DMS114 treated with DMSO at 0.1 percent for 48 hours (cell line): Measurements from ENCODE around the gene OR7G2.
A peak's percentile ranks its signal among the peaks of the same experiment; 100 is the strongest.

Experiments used
- DNase-seq: peaks from one replicate; lab custom pipeline; 2025; ENCODE audit not compliant: unreplicated experiment; lab: John Stamatoyannopoulos, UW

The OR7G2 gene

DNA sequence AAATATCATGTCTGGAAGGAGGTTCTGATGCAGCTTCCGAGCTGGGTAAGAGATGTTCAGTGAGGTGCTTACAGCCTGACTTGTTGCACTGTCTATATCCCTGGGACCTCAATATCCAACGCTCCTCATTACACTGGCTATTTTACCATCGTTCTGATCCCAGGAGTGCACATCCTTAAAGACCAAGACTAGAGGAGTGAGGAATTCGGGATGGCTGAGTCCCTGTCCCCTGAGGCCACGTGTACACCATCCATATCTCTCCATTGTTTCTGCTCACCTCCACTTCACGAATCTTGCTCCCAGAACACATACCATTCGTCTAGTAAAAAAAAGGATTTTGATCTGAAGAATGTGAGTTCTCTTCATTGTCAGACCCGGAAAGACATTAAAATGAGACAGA is at the start of gene OR7G2:
Gene OR7G2, minus strand, starts transcription at position 101 of the 400 bp plus-strand sequence. CDS start 4,232 bp downstream, outside the sequence.
- DNase-seq: no peak

DNA sequence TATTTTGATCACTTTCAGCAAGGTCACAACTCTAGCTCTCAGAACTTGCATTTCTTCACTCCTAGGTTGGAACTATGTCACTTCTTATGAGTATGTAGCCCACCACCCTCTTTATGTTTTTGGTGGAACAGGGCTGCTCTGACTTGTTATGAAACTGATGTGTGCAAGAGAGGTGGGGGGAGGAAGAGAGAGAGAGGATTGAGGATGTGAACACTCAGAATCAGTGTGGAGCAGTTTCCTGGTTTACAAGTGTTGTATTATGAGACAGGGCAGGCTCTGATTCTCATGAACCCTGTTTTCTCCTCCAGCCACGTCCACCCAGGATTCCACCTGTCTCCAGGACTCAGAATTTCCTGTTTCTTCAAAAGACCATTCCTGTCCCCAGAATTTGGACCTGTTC is 49.0 kb upstream of the OR7G2 start:
- DNase-seq: no peak

DNA sequence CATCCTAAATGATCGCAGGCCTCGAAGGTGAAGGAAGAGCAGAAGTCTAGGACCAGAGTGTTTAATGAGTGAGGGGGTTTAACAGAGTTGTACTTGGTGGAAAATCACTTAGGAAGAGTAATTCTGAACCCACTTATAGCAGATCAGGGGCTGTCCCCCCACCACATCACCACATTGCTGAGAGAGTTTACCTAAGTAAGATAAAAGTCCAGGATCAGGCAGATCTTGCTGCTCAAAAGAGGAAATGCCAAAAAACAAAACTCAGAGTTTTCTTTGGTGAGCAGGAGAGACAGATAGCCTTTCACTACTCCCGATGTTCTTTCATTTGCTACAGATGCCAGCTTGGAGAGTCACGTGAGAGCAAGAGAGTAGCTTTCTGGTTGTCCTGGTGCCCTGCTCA is 48.3 kb upstream of the OR7G2 start:
- no peak for DNase-seq

DNA sequence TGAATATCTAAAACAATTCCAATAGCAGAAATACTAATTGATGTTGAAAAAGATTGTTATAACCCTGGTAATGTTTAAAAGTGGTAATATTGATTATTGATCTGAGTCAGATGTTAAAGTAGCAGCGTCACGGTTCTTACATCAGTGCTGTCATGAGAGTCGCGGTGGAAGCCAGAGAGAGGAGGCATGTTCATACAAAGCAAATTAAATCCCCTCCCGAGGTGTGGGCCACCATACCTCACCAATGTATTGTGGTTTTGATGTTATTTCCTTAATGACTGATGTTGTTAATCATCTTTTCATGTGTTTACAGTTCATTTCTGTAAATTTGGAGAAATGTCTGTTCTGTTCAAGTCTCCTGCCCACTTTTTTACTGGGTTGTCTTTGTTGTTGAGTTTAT is 44.1 kb upstream of the OR7G2 start:
- DNase-seq: no peak

DNA sequence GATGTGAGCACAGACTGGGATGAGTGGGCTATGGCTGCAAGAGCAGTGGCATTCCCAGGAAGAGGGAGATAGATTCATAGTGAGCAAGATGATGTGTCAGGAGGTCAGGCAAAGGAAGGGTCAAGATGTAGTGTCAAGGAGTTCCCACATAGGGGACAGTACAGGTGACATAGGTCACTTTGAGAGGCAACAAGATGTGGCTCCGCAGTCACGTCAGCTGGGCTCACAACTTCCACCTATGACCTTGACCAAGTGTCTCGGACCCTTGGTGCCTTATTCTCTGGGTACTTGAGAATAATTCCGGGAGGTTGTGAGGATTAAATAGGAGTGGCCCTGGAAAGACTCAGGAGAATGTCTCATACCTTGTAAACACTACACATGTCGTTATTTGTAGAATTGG is 43.4 kb upstream of the OR7G2 start:
- no peak for DNase-seq

DNA sequence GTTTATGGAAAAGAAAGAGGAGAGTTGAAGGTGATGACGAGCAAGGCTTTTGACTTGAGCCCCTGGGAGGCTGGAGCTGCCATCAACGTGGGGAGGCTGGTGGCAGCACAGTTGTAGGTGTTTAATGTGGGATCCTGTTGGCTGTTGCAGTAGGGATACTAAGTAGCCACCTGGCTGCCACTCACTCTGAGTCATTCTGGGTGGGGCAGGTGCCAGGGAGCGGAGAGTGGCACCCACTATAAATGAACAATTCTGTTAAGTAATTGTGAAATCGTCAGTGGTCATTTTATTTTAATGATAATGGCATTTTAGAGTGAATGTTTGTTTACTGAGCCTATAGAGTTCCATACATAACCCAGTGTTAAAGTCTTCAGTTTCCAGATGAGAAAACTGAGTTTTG is 42.7 kb upstream of the OR7G2 start:
- DNase-seq: no peak

DNA sequence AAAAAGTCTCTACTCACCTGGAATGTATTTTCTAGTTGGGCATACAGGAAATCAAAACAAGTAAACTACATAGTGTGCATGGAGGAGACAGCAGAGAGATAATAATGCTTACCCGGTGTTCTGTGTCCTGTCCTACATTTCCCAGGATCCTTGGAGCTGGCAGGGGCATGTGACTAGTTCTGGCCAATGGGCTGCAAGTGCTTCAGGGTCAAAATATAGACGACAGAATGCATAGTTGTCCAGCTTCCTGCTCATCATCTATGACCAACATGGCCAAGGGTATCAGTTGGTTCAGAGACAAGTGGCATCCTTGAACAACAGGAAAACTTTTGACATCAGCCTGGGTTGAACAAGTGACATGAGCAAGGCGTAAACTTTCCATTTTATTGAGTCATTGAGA is 41.4 kb upstream of the OR7G2 start:
- no peak for DNase-seq

DNA sequence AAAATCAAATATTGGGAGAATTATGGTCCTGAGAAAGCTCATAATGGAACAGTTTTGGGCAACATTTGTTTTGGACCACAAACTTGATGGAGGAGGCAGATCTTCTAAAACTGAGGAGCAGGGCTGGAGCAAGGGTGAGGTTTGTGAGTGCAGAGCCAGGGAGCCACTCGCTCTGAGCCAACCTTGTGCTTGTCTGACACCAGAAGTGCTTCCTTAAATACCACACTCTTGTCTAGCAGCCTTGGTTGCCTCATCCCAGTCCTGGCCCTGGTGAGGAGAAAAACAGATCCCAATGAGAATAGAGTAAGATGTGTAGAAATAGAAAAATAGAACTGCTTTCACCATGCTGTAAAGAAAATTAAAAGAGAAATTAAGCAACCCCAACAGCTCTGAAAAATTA is 39.6 kb upstream of the OR7G2 start:
- DNase-seq: no peak

DNA sequence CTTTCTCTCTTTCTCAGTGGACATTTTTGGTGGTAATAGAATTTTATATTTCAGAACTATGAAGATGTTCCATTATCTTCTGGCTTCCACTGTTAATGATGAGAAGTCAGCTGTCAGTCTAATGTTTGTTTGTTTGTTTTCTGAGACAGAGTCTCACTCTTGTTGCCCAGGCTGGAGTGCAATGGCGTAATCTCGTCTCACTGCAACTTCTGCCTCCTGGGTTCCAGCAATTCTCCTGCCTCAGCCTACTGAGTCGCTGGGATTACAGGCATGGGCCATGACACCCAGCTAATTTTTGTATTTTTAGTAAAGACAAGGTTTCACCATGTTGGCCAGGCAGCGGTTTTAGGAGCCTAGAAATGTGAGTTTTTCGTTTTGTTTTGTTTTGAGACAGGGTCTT is 37.6 kb upstream of the OR7G2 start:
- no peak for DNase-seq

DNA sequence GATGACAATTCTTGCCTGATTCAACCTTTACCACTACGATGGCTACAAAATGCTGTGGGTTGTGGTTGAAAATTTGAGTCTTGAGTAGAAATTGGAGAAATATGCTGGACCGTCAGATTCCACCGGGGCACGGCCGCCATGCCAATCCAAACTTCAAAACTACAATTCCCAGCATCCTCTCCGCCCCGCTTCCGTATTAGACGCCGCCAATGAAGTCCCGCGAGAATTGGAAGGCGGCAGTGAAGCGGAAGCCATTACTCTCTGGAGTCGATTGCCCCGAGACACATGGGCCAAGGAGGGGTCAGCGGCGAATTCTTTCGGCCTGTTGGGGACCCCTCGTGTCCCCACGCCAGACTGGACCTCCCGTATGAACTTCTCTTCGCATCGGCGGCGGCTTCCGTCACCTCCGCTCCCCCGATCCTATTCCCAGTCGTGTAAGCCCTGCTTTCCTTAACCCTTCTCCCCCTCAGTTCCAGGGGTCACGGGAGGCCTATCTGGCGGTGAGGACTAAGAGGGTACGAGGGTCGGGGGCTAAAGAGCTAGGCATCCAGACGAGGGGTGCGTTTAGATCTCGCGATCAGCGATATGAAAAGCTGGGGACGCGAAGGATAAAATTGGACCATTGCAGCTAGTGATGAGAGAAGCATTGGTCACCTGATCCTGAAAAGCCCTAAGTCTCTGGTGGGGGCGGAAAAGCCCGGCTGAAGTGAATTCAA is 33.0 kb upstream of the OR7G2 start, which contains the start of gene ZNF317:
Gene ZNF317, plus strand, starts transcription at position 239 of the 716 bp plus-strand sequence. CDS start 15,620 bp downstream, outside the sequence.
- peak; percentile 80 for DNase-seq

DNA sequence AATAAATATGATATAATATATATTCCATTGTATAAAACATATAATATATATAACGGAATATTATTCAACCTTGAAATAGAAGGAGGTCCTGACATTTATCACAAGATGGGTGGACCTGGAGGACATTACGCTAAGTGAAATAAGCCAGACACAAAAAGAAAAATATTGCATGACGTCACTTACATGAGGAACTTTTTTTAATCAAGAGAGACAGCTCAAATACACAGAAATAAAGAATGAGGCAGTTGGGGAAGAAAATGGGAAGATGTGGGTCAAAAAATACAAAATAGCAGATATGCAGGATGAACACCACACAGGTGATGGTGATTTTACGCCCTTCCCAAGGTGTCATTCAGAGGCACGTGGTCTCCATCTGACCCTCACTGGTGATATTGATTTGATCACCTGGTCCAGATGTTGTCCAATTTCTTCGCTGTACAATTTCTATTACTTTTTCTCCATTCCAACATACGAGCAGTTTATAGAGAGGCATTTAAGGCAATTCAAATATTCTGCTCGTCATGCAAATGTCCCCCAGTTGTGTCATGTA is 32.4 kb upstream of the OR7G2 start:
- peak; percentile 16 for DNase-seq

DNA sequence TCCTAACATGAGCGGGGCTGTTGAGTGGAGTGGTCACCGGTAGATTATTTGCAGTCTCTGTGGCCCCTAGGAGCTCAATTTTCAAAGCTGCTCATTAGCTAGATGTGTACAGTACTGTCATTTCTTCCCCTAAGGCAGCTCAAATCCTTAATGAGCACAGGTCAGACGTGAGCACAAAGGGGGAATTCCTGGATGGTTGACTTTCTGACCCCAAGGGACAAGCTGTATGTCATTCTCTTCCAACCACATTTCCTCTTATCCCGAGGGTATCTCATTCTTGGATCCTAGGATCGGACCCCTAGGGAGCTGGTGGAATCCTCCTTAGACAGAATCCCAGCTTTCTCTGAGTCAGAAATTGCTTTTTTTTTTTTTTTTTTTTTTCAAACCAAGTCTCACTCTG is 25.1 kb upstream of the OR7G2 start:
- no peak for DNase-seq

DNA sequence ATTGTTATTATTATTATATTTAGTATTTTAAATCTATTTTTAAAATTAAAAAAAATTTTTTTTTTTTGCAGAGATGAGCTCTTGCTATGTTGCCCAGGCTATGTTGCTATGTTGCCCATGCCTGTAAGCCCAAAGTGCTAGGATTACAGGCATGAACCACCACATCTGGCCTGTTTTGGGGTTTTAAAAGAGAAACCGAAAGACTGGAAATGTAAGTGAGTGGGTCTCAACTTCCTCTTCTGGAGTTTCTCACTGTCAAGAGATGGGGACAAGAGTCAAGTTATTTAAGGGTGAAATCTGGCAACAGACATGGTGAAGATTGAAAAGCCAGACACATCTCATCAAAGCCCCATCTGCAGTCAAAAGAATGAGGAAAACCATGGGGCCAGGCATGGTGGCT is 23.7 kb upstream of the OR7G2 start:
- no peak for DNase-seq

DNA sequence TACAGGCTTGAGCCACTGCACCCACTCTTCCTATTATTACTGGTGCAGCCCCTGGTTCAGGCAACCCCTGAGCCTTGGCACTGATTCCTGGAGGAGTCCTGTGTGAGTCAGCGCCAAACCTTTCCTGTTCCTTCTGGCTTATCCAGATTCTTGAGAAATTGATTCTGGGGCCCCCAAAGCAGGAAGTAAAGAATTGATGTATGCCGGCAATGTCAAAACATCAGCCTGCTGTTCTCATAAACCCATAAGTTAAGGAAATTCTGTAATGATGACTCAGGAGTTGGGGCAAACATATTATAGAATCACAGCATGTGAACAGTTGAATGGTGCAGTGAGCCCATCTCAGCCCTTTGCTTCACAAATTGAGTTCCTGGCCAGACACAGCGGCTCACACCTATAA is 20.9 kb upstream of the OR7G2 start:
- no peak for DNase-seq

DNA sequence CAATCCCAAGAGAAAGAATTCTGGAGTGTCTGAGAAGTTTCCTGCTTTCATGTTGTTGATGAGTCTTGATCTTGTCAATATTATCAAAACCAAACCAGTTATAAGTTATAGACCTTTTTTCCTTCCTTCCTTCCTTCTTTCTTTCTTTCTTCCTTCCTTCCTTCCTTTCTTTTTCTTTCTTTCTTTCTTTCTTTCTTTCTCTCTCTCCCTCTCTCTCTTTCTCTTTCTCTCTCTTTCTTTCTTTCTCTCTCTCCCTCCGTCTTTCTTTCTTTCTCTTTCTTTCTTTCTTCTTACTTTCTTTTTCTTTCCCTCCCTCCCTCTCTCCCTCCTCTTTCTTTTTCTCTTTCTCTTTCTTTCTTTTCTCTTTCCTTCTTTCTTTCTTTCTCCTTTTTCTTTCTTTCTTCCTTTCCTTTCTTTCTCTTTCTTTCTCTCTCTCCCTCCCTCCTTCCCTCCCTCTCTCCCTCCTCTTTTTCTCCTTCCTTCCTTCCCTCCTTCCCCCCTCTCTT is 19.7 kb upstream of the OR7G2 start, which contains the start of gene OR7G3:
Gene OR7G3, minus strand, starts transcription at position 51 of the 506 bp plus-strand sequence. Its CDS starts 0 bp downstream, at position 51.
- DNase-seq: no peak

DNA sequence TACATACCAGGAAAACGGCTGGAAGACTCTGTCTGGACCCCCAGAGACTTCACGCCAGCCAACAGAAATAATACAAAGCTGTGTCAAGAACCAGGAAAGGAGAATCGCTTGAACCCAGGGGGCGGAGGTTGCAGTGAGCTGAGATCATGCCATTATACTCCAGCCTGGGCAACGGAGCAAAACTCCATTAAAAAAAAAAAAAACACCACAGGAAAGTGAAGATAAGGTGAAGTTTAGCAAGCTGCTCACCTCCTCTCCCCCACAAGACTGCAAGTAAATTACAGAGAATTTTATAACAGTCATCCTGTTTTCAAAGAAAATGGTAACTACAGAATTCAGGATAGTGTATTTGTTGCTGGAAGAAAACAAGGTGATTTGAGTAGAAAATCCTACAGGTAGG is 9.3 kb upstream of the OR7G2 start:
- no peak for DNase-seq

DNA sequence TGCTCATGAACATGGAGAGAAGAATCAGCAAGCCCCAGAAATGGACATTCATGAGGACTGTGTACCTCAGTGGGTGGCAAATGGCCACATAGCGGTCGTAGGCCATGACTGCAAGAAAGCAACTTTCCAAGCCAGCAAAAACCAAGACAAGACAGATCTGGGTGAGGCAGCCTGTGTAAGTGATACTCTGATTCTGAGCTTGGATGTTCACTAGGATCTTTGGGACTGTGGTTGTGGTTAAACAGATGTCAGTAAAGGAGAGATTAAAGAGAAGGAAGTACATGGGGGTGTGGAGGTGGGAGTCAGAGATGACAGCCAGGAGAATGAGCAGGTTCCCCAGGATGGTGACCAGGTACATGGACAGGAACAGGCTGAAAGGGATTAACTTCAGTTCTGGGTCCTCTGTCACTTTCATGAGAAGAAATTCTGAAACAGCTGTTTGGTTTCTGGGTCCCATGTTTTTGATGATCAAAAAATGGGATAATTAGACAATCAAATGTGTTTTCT is 8.1 kb upstream of the OR7G2 start, which contains the start of gene OR7G1:
Gene OR7G1, minus strand, starts transcription at position 457 of the 507 bp plus-strand sequence. Its CDS starts 0 bp downstream, at position 457.
- no peak for DNase-seq

DNA sequence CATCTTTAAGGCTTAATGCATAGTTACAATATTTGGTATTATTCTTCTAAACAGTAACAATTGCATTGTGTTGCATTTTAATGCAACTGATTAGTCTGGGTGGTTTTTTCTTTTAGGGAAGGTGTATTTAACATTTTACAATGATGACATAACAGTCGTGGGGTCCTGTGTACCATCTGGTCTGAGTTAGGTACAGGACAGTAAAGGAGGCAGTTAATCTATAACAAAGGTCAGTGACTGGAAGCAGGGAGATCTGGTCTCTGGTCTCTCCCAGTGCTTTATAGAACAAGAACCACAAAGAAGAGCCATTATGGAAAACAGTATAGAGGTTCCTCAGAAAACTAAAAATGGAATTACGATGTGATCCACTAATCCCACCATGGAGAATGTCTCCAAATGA is 2.7 kb upstream of the OR7G2 start:
- DNase-seq: no peak

DNA sequence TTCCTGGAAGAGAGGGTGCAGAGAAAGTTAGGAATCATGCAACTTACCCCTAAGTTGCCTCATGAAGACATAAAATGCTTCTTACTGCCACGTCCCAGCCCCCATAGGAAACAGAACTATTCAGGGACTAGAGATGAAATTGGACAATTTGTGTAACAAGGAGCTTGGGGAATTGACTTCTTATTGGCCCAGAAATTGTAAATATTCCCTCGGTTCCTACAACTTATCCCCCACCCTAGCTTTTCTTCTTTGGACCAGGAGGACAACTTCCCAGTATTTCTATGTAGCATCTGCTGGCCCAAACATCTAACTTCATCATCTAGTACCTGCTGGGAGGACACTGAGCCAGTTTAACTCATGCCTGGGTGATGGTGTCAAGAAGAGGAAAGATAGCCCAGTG is 20.5 kb downstream of the OR7G2 start, which contains the start of gene OR1M1:
Gene OR1M1, plus strand, starts transcription at position 301 of the 400 bp plus-strand sequence. CDS start 6,184 bp downstream, outside the sequence.
- no peak for DNase-seq

DNA sequence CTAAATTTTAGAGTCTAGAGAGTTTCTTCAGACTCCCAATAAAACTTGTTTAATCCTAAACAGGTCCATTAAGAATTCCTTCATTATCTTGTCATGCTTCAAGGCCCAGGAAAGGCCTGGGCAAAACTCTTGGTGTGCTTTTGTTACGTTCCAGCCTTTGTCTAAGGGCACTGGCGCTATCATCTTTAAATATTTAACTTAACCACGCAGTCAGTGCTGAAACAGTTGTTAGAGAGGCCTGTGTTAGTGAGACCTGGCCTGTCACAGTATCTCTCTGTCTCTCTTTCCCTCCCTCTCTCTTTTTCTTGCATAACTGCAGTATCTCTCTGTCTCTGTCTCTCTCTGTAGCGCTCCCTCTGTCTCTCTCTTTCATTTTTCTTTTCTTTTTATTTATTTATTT is 28.6 kb downstream of the OR7G2 start:
- no peak for DNase-seq

DNA sequence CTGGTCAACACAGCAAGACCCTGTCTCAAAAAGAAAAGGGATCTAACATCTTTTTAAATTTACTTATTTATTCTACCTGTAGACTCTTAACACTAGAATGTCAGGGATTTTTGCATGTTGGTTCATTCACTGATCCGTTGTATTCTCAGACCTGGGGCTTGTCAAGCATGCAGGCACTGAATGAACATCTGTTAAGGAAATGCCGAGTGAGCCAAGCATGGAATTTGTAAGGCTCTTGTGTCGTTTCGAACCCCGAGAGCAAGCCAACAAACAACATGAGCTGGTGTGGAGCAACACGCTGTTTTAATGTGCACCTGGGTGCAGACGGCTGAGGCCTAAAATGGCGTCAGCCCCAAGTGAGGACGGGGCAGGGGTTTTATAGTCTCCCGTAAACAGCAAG is 30.4 kb downstream of the OR7G2 start:
- DNase-seq: no peak
